ENCODE results near the gene CLIP3. TPM values are rescaled to one million over a fixed set of nuclear protein-coding genes. Genes with fewer than 3 reads are reported as not detected.

Gene CLIP3
- total and polyA plus RNA-seq, 2 donors (not counting 1 experiment from before 2014, with no cell fraction given) = 0.42 to 1.3 TPM

GRCh38 chr19:36028313-36029041 is 4.2 kb downstream of the CLIP3 start:
- CTCF ChIA-PET = no interaction called here
- H3K36me3 ChIP-seq (replicated peaks in 1 of 2; ENCODE audit: control extremely low read depth in 1 of 2, control insufficient read depth in 1 of 2, extremely low read depth in 1 of 2, insufficient read depth in 2 of 2, low read length in 1 of 2) = peaks cover 0 to 3% of the 10 kb centered on the region in 2 experiments
- no peak overlapping the region for H3K9ac ChIP-seq (ENCODE audit: low read length)
- no peak for DNase-seq
- intact Hi-C loops (cut with micrococcal nuclease) = no loop called here
- POLR2A ChIA-PET = no interaction called here
- no peak overlapping the region for H3K4me2 ChIP-seq (replicated peaks; ENCODE audit: low read depth, low read length, poor library complexity, severe bottlenecking)
- peaks cover 0 to 10% (median 0%) of the 10 kb centered on the region in 4 experiments for H3K27me3 ChIP-seq (replicated peaks in 1 of 4; ENCODE audit: control extremely low read depth in 1 of 4, control insufficient read depth in 3 of 4, insufficient read depth in 4 of 4, low read length in 3 of 4)
- no peaks in the 10 kb centered on the region for H3K9me3 ChIP-seq (ENCODE audit: control extremely low read depth in 1 of 3, control insufficient read depth in 2 of 3, insufficient read depth in 1 of 3, low read length in 2 of 3)
- Mint-ChIP-seq H3K27ac (no peak overlapping the region), H3K27me3 (no peaks in the 10 kb centered on the region), H3K4me3 (no peak overlapping the region), H3K9me3 (ENCODE audit: insufficient read depth) (no peaks in the 10 kb centered on the region), H3K4me1 (peaks cover 8% of the 10 kb centered on the region)
- H3K4me3 ChIP-seq (ENCODE audit: control extremely low read depth in 1 of 5, extremely low read depth in 1 of 5, insufficient read depth in 1 of 5, low read depth in 2 of 5, low read length in 4 of 5) = no peak overlapping the region
- no peak overlapping the region for H3K27ac ChIP-seq (ENCODE audit: low read length in 2 of 2)
- no peaks in the 10 kb centered on the region for H3K79me2 ChIP-seq (ENCODE audit: control insufficient read depth, insufficient read depth, low read length)
- TF ChIP-seq EZH2 (IDR thresholded peaks at IDR 0.05; ENCODE audit: borderline replicate concordance, insufficient read depth, low read depth, low read length, poor library complexity, severe bottlenecking) (no peak), CTCF (IDR thresholded peaks at IDR 0.05) (no peak)
- H2AFZ ChIP-seq (ENCODE audit: insufficient read depth, low read depth, low read length, poor library complexity, severe bottlenecking) = no peak overlapping the region
- WGBS (ENCODE audit: insufficient coverage) = 93% methylated on average over 8 of the region's 10 CpGs
- H4K20me1 ChIP-seq (ENCODE audit: control insufficient read depth, insufficient read depth, low read length, poor library complexity, severe bottlenecking) = no peaks in the 10 kb centered on the region
- no peak for ATAC-seq (ENCODE audit: low read depth)
- H3K4me1 ChIP-seq (ENCODE audit: control insufficient read depth in 2 of 2, insufficient read depth in 2 of 2, low read length in 2 of 2) = peaks cover 9 to 10% of the 10 kb centered on the region in 2 donors

- H3K27ac ChIP-seq (ENCODE audit: low read length in 2 of 2) = no peak overlapping the region
- intact Hi-C loops (cut with micrococcal nuclease) = no loop called here
- ChIA-PET POLR2A (no interaction called here), CTCF (no interaction called here)
- Mint-ChIP-seq H3K9me3 (ENCODE audit: insufficient read depth) (no peaks in the 10 kb centered on the region), H3K4me3 (no peak overlapping the region), H3K4me1 (peaks cover 4% of the 10 kb centered on the region), H3K27me3 (no peaks in the 10 kb centered on the region), H3K27ac (no peak overlapping the region)
- H3K27me3 ChIP-seq (replicated peaks in 1 of 4; ENCODE audit: control extremely low read depth in 1 of 4, control insufficient read depth in 3 of 4, insufficient read depth in 4 of 4, low read length in 3 of 4) = peaks cover 0 to 6% (median 0%) of the 10 kb centered on the region in 4 experiments
- H3K4me2 ChIP-seq (replicated peaks; ENCODE audit: low read depth, low read length, poor library complexity, severe bottlenecking) = no peak overlapping the region
- no peak overlapping the region for H3K9ac ChIP-seq (ENCODE audit: low read length)
- WGBS (ENCODE audit: insufficient coverage) = 100% methylated on average over 5 of the region's 6 CpGs
- no peaks in the 10 kb centered on the region for H4K20me1 ChIP-seq (ENCODE audit: control insufficient read depth, insufficient read depth, low read length, poor library complexity, severe bottlenecking)
- H2AFZ ChIP-seq (ENCODE audit: insufficient read depth, low read depth, low read length, poor library complexity, severe bottlenecking) = no peak overlapping the region
- H3K9me3 ChIP-seq (ENCODE audit: control extremely low read depth in 1 of 3, control insufficient read depth in 2 of 3, insufficient read depth in 1 of 3, low read length in 2 of 3) = no peaks in the 10 kb centered on the region
- DNase-seq (no peak), ATAC-seq (ENCODE audit: low read depth) (no peak)
- TF ChIP-seq EZH2 (IDR thresholded peaks at IDR 0.05; ENCODE audit: borderline replicate concordance, insufficient read depth, low read depth, low read length, poor library complexity, severe bottlenecking) (no peak), CTCF (IDR thresholded peaks at IDR 0.05) (no peak)
- peaks cover 0 to 3% of the 10 kb centered on the region in 2 experiments for H3K36me3 ChIP-seq (replicated peaks in 1 of 2; ENCODE audit: control extremely low read depth in 1 of 2, control insufficient read depth in 1 of 2, extremely low read depth in 1 of 2, insufficient read depth in 2 of 2, low read length in 1 of 2)
- H3K4me3 ChIP-seq (ENCODE audit: control extremely low read depth in 1 of 5, extremely low read depth in 1 of 5, insufficient read depth in 1 of 5, low read depth in 2 of 5, low read length in 4 of 5) = no peak overlapping the region
- H3K4me1 ChIP-seq (ENCODE audit: control insufficient read depth in 2 of 2, insufficient read depth in 2 of 2, low read length in 2 of 2) = peaks cover 5% of the 10 kb centered on the region in 2 donors
- H3K79me2 ChIP-seq (ENCODE audit: control insufficient read depth, insufficient read depth, low read length) = no peaks in the 10 kb centered on the region
Observed at GRCh38 chr19:36027696-36028095, 5.0 kb downstream of the CLIP3 start.

All from B cell (primary cell).